Endodermal cell (in vitro differentiated cells): Measurements from ENCODE around the gene MAGEA9. TPM values are rescaled to one million over a fixed set of nuclear protein-coding genes. Genes with fewer than 3 reads are reported as not detected.
"Not testable (repeated sequence)": the region's sequence is repeated elsewhere in the genome, so short reads cannot be mapped to it uniquely, and the experiment has no call there.

Experiments
- DNase-seq: peaks from one replicate; pipeline ENCODE4 v3.0.0-alpha.2; 2017
- H3K27ac ChIP-seq: 2 replicates; pipeline ENCODE4 v1.5.1; 2013; ENCODE audit warnings: mild to moderate bottlenecking, low read depth, low read length, moderate library complexity
- H3K27me3 ChIP-seq: 2 replicates; pipeline ENCODE4 v1.6.1; 2013; ENCODE audit warnings: mild to moderate bottlenecking, low read length, moderate library complexity; ENCODE audit not compliant: insufficient read depth, control insufficient read depth, poor library complexity, severe bottlenecking
- H3K36me3 ChIP-seq: 2 replicates; pipeline ENCODE4 v1.7.0; 2013; ENCODE audit warnings: mild to moderate bottlenecking, low read length, moderate library complexity; ENCODE audit not compliant: control insufficient read depth, insufficient read depth
- H3K4me1 ChIP-seq: one replicate; pipeline ENCODE4 v1.7.0; 2013; ENCODE audit warnings: low read length; ENCODE audit not compliant: control insufficient read depth, insufficient read depth
- H3K4me3 ChIP-seq: 2 replicates; pipeline ENCODE4 v1.5.1; 2013; ENCODE audit warnings: mild to moderate bottlenecking, low read length, moderate library complexity
- H3K9ac ChIP-seq: 2 replicates; pipeline ENCODE4 v1.6.1; 2013; ENCODE audit warnings: mild to moderate bottlenecking, low read length, moderate library complexity; ENCODE audit not compliant: poor library complexity, severe bottlenecking; ENCODE audit errors: extremely low read depth
- H3K9me3 ChIP-seq: 2 replicates; pipeline ENCODE4 v1.6.1; 2013; ENCODE audit warnings: mild to moderate bottlenecking, low read length, moderate library complexity; ENCODE audit not compliant: control insufficient read depth
- H3K27ac Mint-ChIP-seq: 2 replicates; pipeline ENCODE4 v1.8.0; 2020; ENCODE audit warnings: mixed read lengths
- H3K27me3 Mint-ChIP-seq: 2 replicates; pipeline ENCODE4 v1.8.0; 2021; ENCODE audit warnings: mild to moderate bottlenecking, mixed read lengths; ENCODE audit not compliant: insufficient read depth
- H3K36me3 Mint-ChIP-seq: 2 replicates; pipeline ENCODE4 v1.8.0; 2020; ENCODE audit warnings: low read depth, mixed read lengths
- H3K4me1 Mint-ChIP-seq: 2 replicates; pipeline ENCODE4 v1.8.0; 2020; ENCODE audit warnings: mixed read lengths
- H3K4me3 Mint-ChIP-seq: 2 replicates; pipeline ENCODE4 v1.8.0; 2020; ENCODE audit warnings: mild to moderate bottlenecking, moderate library complexity, mixed read lengths
- H3K9me3 Mint-ChIP-seq: 2 replicates; pipeline ENCODE4 v1.8.0; 2020; ENCODE audit warnings: mild to moderate bottlenecking, mixed read lengths
- CTCF ChIP-seq: fragments of 200-600 bp; sonication (generic); conservative IDR thresholded peaks from 2 replicates; pipeline ENCODE4 v1.5.0; 2021; ENCODE audit warnings: antibody characterized with exemption, mild to moderate bottlenecking
- WGBS, 2 experiments: methylation state at CpG; one replicate each; pipeline versions ENCODE4 v1.1.5 to v1.1.7; 2013; ENCODE audit warnings: missing lambda C conversion rate in 2 of 2, mixed read lengths in 1 of 2; ENCODE audit not compliant: insufficient coverage in 1 of 2, insufficient read length in 1 of 2; 5-methylcytosine and 5-hydroxymethylcytosine counted together
- total RNA-seq, 2 donors: library from RNA; stranded (reverse); fragmentation: NEBNext Ultra II Directional in 1 of 2; extraction: Animal tissue kit (Norgen Biotek cat#: 25700) in 1 of 2; gene quantifications; 2 replicates in 1 of 2; 3 replicates in 1 of 2; pipeline ENCODE4 v1.2.1, GENCODE V29; 2021

The MAGEA9 gene
- total RNA-seq, 2 donors from 2014 or later = not detected

GRCh38 chrX:149829751-149830191 is 48.0 kb downstream of the MAGEA9 start:
- H3K9me3 Mint-ChIP-seq = peaks cover 56% of the 10 kb centered on the region
- Histone ChIP-seq H3K9me3 (no peaks in the 10 kb centered on the region), H3K4me3 (peak overlapping the region; percentile 74), H3K27me3 (no peaks in the 10 kb centered on the region), H3K27ac (peak overlapping the region; percentile 91), H3K4me1 (no peaks in the 10 kb centered on the region), H3K9ac (peak overlapping the region; percentile 34), H3K36me3 (no peaks in the 10 kb centered on the region)
- H3K4me1 Mint-ChIP-seq = peaks cover 36% of the 10 kb centered on the region
- H3K27me3 Mint-ChIP-seq = peaks cover 1% of the 10 kb centered on the region
- peak; percentile 69 for DNase-seq
- H3K27ac Mint-ChIP-seq = peak overlapping the region; percentile 79
- 0% methylated on average over 2 of the region's 3 CpGs; no CpG with 5 or more reads in 1 of the 2 experiments for WGBS, 2 experiments
- no peak for TF ChIP-seq CTCF
- H3K4me3 Mint-ChIP-seq = peak overlapping the region; percentile 54
- peaks cover 3% of the 10 kb centered on the region for H3K36me3 Mint-ChIP-seq

GRCh38 chrX:149830192-149830873 is 48.6 kb downstream of the MAGEA9 start:
- DNase-seq = peak; percentile 88
- H3K9ac ChIP-seq = peak overlapping the region; percentile 34

GRCh38 chrX:149831473-149831872 is 49.7 kb downstream of the MAGEA9 start:
- H3K9me3 Mint-ChIP-seq = peaks cover 50% of the 10 kb centered on the region
- H3K4me1 Mint-ChIP-seq = peaks cover 36% of the 10 kb centered on the region
- Histone ChIP-seq H3K9me3 (no peaks in the 10 kb centered on the region), H3K36me3 (no peaks in the 10 kb centered on the region), H3K4me3 (no peak overlapping the region), H3K4me1 (no peaks in the 10 kb centered on the region), H3K27me3 (no peaks in the 10 kb centered on the region), H3K9ac (no peak overlapping the region), H3K27ac (no peak overlapping the region)
- no peak overlapping the region for H3K4me3 Mint-ChIP-seq
- H3K36me3 Mint-ChIP-seq = no peaks in the 10 kb centered on the region
- 61% methylated on average over 2 of the region's 2 CpGs; no CpG with 5 or more reads in 1 of the 2 experiments for WGBS, 2 experiments
- no peaks in the 10 kb centered on the region for H3K27me3 Mint-ChIP-seq
- H3K27ac Mint-ChIP-seq = no peak overlapping the region
- peak; percentile 57 for TF ChIP-seq CTCF
- peak; percentile 53 for DNase-seq

More at GRCh38 chrX:149830192-149830873, 48.6 kb downstream of the MAGEA9 start:
- TF ChIP-seq CTCF = no peak
- peak overlapping the region; percentile 54 for H3K4me3 Mint-ChIP-seq
- no peaks in the 10 kb centered on the region for H3K27me3 Mint-ChIP-seq
- H3K4me1 Mint-ChIP-seq = peaks cover 36% of the 10 kb centered on the region
- peaks cover 55% of the 10 kb centered on the region for H3K9me3 Mint-ChIP-seq
- peak overlapping the region; percentile 91 for H3K27ac ChIP-seq
- H3K36me3 Mint-ChIP-seq = no peaks in the 10 kb centered on the region
- no peaks in the 10 kb centered on the region for H3K4me1 ChIP-seq
- no peaks in the 10 kb centered on the region for H3K27me3 ChIP-seq
- no peaks in the 10 kb centered on the region for H3K36me3 ChIP-seq
- 1% methylated on average over 18 of the region's 18 CpGs; no CpG with 5 or more reads in 1 of the 2 experiments for WGBS, 2 experiments
- peak overlapping the region; percentile 74 for H3K4me3 ChIP-seq
- H3K9me3 ChIP-seq = no peaks in the 10 kb centered on the region
- peak overlapping the region; percentile 79 for H3K27ac Mint-ChIP-seq

GRCh38 chrX:149836728-149837127 is 55.0 kb downstream of the MAGEA9 start:
- not testable (repeated sequence) for H3K27me3 ChIP-seq, H3K36me3 Mint-ChIP-seq, H3K27me3 Mint-ChIP-seq, H3K27ac Mint-ChIP-seq, DNase-seq, H3K36me3 ChIP-seq, H3K4me3 ChIP-seq, H3K9ac ChIP-seq, H3K4me1 ChIP-seq, H3K4me3 Mint-ChIP-seq, H3K27ac ChIP-seq, H3K9me3 ChIP-seq
- 69% methylated on average over 4 of the region's 5 CpGs; no CpG with 5 or more reads in 1 of the 2 experiments for WGBS, 2 experiments
- Mint-ChIP-seq H3K9me3 (peaks cover 66% of the 10 kb centered on the region), H3K4me1 (peaks cover 21% of the 10 kb centered on the region)
